ENCODE results near the gene SS18L1. TPM values are rescaled to one million over a fixed set of nuclear protein-coding genes. Genes with fewer than 3 reads are reported as not detected.
"Not testable (repeated sequence)": the region's sequence is repeated elsewhere in the genome, so short reads cannot be mapped to it uniquely, and the experiment has no call there.

The SS18L1 gene
- total RNA-seq, 2 donors from 2014 or later, result 10.1 to 17.7 TPM

DNA sequence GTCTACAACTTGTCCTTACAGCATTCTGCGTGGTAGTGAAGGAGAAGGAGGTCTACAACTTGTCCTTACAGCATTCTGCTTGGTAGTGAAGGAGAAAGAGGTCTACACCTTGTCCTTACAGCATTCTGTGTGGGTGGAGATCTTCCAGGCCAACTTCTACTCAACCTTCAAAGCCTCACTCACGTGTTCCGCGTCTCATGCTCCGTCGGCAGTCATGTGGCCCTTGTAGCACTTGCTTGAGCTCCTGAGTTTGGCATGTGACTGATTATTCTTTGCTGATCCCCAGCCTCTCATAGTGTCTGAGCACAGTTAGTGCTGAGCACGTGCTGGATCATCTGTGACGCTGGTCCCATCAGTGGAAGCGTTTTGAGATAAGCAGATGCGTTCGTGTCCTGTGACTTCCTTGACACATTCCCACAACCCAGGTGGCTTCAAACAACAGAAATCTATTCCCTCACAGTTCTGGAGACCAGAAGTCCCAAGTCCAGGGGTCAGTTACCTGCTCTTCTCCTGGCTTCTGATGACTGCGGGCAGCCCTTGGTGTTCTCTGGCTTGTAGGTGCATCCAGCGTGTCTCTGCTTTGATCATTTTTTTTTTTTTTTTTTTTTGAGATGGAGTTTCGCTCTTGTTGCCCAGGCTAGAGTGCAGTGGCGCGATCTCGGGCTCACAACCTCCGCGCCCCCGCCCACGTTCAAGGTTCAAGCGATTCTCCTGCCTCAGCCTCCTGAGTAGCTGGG lies 2.6 kb downstream of the SS18L1 start:
- Histone ChIP-seq H3K9me3 (no peaks in the 10 kb centered on the region), H3K27me3 (no peaks in the 10 kb centered on the region), H3K9ac (ENCODE audit: low read depth in 2 of 2, low read length in 2 of 2) (no peak overlapping the region), H3K27ac (no peak overlapping the region), H3K36me3 (no peaks in the 10 kb centered on the region), H3K4me1 (peaks cover 14% of the 10 kb centered on the region), H3K4me3 (no peak overlapping the region)
- no peak for DNase-seq
- no peak for TF ChIP-seq CTCF (IDR thresholded peaks at IDR 0.05)
- intact Hi-C loops (cut with DNase I), result no loop called here

GRCh38 chr20:62147125-62147524 lies 3.6 kb downstream of the SS18L1 start:
- H3K36me3 ChIP-seq, result no peaks in the 10 kb centered on the region
- intact Hi-C loops (cut with DNase I), result no loop called here
- H3K4me3 ChIP-seq, result no peak overlapping the region
- H3K9ac ChIP-seq (ENCODE audit: low read depth in 2 of 2, low read length in 2 of 2), result no peak overlapping the region
- no peak for TF ChIP-seq CTCF (IDR thresholded peaks at IDR 0.05)
- no peaks in the 10 kb centered on the region for H3K9me3 ChIP-seq
- H3K27ac ChIP-seq, result no peak overlapping the region
- DNase-seq, result no peak
- peaks cover 6% of the 10 kb centered on the region for H3K4me1 ChIP-seq
- no peaks in the 10 kb centered on the region for H3K27me3 ChIP-seq

DNA sequence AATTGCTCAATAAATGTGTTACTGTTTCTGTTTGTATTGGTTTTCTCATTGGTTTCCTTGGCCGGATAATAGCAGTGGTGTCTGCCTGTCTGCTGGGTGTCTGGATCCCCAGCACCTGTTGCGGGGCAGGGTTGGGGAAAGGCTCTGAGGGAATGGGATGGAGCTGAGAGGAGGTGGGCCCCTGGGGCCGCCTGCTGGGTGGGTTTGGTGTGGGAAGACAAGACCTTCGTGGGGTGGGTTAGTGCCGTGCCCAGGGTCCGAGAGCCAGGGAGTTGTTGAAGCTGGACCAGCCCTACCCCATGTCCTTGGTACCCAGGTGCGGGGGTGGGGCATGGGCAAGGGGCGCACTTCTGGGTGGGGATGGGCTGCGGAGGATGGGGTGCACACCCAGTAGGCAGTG lies 4.0 kb downstream of the SS18L1 start:
- Histone ChIP-seq H3K36me3 (no peaks in the 10 kb centered on the region), H3K9me3 (no peaks in the 10 kb centered on the region), H3K4me3 (no peak overlapping the region), H3K27me3 (no peaks in the 10 kb centered on the region), H3K4me1 (peaks cover 6% of the 10 kb centered on the region), H3K9ac (ENCODE audit: low read depth in 2 of 2, low read length in 2 of 2) (no peak overlapping the region), H3K27ac (no peak overlapping the region)
- intact Hi-C loops (cut with DNase I), result no loop called here
- DNase-seq, result no peak
- no peak for TF ChIP-seq CTCF (IDR thresholded peaks at IDR 0.05)

- H3K27ac ChIP-seq; H3K9me3 ChIP-seq; H3K4me1 ChIP-seq; intact Hi-C loops (cut with DNase I); H3K4me3 ChIP-seq; H3K9ac ChIP-seq (ENCODE audit: low read depth in 2 of 2, low read length in 2 of 2); H3K36me3 ChIP-seq; H3K27me3 ChIP-seq; DNase-seq: not testable (repeated sequence)
These were observed 4.8 kb downstream of the SS18L1 start for GRCh38 chr20:62148383-62148782.

DNA sequence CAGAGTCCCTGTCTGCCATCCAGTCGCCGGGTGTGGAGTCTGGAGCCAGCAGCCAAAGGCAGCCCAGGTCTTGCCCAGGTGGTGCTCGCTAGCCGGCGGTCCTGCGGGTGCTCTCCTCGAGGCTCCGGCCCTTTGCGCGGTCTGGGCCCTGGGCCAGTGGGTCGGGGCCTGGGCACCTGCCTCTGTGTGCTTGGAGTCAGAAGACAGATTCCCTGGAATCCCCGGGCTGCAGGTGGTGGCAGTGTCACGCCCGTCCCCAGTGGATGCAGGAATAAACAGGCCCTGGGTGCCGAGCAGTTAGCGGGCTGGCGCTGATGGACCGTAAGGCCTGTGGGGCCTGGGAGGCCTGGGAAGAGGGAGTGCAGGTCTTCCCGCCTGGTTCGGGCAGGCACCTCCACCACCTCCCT lies 5.3 kb downstream of the SS18L1 start:
- no peak overlapping the region for H3K9ac ChIP-seq (ENCODE audit: low read depth in 2 of 2, low read length in 2 of 2)
- TF ChIP-seq CTCF (IDR thresholded peaks at IDR 0.05), result no peak
- H3K4me1 ChIP-seq, result peaks cover 6% of the 10 kb centered on the region
- H3K36me3 ChIP-seq, result no peaks in the 10 kb centered on the region
- no peak overlapping the region for H3K4me3 ChIP-seq
- no peak for DNase-seq
- intact Hi-C loops (cut with DNase I), result no loop called here
- H3K9me3 ChIP-seq, result no peaks in the 10 kb centered on the region
- no peak overlapping the region for H3K27ac ChIP-seq
- H3K27me3 ChIP-seq, result no peaks in the 10 kb centered on the region

GRCh38 chr20:62149532-62150309 lies 6.2 kb downstream of the SS18L1 start:
- Histone ChIP-seq H3K36me3 (no peaks in the 10 kb centered on the region), H3K27me3 (no peaks in the 10 kb centered on the region), H3K4me1 (peaks cover 4% of the 10 kb centered on the region), H3K4me3 (no peak overlapping the region), H3K9ac (ENCODE audit: low read depth in 2 of 2, low read length in 2 of 2) (no peak overlapping the region), H3K9me3 (no peaks in the 10 kb centered on the region), H3K27ac (no peak overlapping the region)
- DNase-seq, result no peak
- TF ChIP-seq CTCF (IDR thresholded peaks at IDR 0.05), result no peak
- intact Hi-C loops (cut with DNase I), result no loop called here

Measured in colonic mucosa (tissue), 4 donors.